Measurements from ENCODE around the gene AOC3.

The AOC3 gene

DNA sequence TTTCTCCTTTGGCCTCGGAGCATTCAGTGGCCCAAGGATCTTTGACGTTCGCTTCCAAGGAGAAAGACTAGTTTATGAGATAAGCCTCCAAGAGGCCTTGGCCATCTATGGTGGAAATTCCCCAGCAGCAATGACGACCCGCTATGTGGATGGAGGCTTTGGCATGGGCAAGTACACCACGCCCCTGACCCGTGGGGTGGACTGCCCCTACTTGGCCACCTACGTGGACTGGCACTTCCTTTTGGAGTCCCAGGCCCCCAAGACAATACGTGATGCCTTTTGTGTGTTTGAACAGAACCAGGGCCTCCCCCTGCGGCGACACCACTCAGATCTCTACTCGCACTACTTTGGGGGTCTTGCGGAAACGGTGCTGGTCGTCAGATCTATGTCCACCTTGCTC is 1.4 kb downstream of the AOC3 start:
- TF ChIP-seq POLR2AphosphoS5 (IDR thresholded peaks at IDR 0.05; ENCODE audit: low read depth, low read length) (no peak), TAF1 (IDR thresholded peaks at IDR 0.05; ENCODE audit: borderline replicate concordance, insufficient read depth, low read length) (no peak), FOXP2 (optimal IDR thresholded peaks at IDR 0.05; ENCODE audit: borderline replicate concordance, extremely low read depth, extremely low read length, insufficient read depth) (no peak), SIN3A (IDR thresholded peaks at IDR 0.05; ENCODE audit: borderline replicate concordance, insufficient read depth, low read length) (no peak), REST (IDR thresholded peaks at IDR 0.05; ENCODE audit: insufficient read depth in 1 of 2, low read depth in 2 of 2, low read length in 2 of 2) (no peak)

DNA sequence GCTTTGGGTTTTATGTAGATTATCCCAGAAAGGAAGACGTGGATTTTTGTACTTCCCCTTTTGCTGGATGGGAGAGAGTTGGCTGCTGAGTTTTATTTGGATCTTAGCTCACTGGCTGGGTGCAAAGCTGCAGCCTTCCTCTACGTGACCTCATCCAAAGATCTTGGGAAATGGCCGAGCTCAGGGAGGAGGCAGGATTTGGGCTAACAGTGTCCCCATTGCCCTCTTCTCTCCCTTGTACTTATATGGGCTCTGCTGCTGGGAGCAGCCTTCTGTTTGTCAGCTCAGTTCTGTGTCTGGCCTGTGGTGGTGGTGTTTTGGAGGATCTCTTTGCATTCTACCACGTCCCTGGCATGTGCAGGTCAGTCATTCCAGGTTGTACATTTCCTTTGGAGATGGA is 2.0 kb downstream of the AOC3 start:
- TF ChIP-seq POLR2AphosphoS5 (IDR thresholded peaks at IDR 0.05; ENCODE audit: low read depth, low read length), result no peak
- TF ChIP-seq SIN3A (IDR thresholded peaks at IDR 0.05; ENCODE audit: borderline replicate concordance, insufficient read depth, low read length), result no peak
- no peak for TF ChIP-seq FOXP2 (optimal IDR thresholded peaks at IDR 0.05; ENCODE audit: borderline replicate concordance, extremely low read depth, extremely low read length, insufficient read depth)
- no peak for TF ChIP-seq REST (IDR thresholded peaks at IDR 0.05; ENCODE audit: insufficient read depth in 1 of 2, low read depth in 2 of 2, low read length in 2 of 2)
- TF ChIP-seq TAF1 (IDR thresholded peaks at IDR 0.05; ENCODE audit: borderline replicate concordance, insufficient read depth, low read length), result no peak

DNA sequence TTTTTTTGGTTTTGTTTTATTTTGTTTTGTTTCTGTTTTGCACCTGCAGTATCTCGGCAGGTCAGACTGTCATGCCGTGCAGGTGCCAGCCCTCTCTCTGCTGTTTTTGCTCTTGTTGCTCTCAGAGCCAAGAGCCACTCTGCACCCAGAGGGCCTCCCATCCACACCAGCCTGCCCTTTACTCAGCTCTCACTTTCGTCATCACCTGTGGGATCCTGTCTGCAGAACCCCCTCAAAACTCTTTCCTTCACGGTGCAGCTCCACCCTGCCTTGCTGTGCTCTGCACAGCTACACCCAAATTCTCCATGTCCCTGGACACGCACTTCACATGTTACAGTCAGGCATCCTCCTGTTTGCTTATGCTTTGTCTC is 2.6 kb downstream of the AOC3 start:
- no peak for TF ChIP-seq TAF1 (IDR thresholded peaks at IDR 0.05; ENCODE audit: borderline replicate concordance, insufficient read depth, low read length)

- no peak for TF ChIP-seq POLR2AphosphoS5 (IDR thresholded peaks at IDR 0.05; ENCODE audit: low read depth, low read length)
- TF ChIP-seq REST (IDR thresholded peaks at IDR 0.05; ENCODE audit: insufficient read depth in 1 of 2, low read depth in 2 of 2, low read length in 2 of 2), result no peak
- no peak for TF ChIP-seq SIN3A (IDR thresholded peaks at IDR 0.05; ENCODE audit: borderline replicate concordance, insufficient read depth, low read length)
- no peak for TF ChIP-seq FOXP2 (optimal IDR thresholded peaks at IDR 0.05; ENCODE audit: borderline replicate concordance, extremely low read depth, extremely low read length, insufficient read depth)
- TF ChIP-seq TAF1 (IDR thresholded peaks at IDR 0.05; ENCODE audit: borderline replicate concordance, insufficient read depth, low read length), result no peak
Observed at GRCh38 chr17:42853968-42854790, 3.2 kb downstream of the AOC3 start.

DNA sequence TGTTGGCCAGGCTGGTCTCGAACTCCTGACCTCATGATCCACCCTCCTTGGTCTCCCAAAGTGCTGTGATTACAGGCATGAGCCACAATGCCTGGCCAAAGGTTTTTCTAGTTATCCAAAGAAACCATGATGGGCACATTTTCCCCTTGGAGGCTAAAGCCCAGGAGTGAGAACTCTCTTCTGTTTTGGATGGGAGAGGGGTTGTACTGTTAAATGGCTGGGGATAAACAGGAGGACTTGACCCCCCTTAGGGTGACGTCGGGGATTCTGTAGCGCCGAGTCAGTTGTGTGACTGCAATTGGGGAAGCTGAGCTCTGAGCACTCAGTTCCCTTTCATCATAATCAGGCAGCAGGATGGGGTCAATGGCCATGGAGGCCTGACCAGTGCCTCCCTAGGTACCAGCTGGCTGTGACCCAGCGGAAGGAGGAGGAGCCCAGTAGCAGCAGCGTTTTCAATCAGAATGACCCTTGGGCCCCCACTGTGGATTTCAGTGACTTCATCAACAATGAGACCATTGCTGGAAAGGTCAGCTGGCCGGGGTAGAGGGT is 4.1 kb downstream of the AOC3 start:
- TF ChIP-seq POLR2AphosphoS5 (IDR thresholded peaks at IDR 0.05; ENCODE audit: low read depth, low read length), result no peak
- no peak for TF ChIP-seq FOXP2 (optimal IDR thresholded peaks at IDR 0.05; ENCODE audit: borderline replicate concordance, extremely low read depth, extremely low read length, insufficient read depth)
- no peak for TF ChIP-seq REST (IDR thresholded peaks at IDR 0.05; ENCODE audit: insufficient read depth in 1 of 2, low read depth in 2 of 2, low read length in 2 of 2)
- no peak for TF ChIP-seq SIN3A (IDR thresholded peaks at IDR 0.05; ENCODE audit: borderline replicate concordance, insufficient read depth, low read length)
- no peak for TF ChIP-seq TAF1 (IDR thresholded peaks at IDR 0.05; ENCODE audit: borderline replicate concordance, insufficient read depth, low read length)
